ENCODE measurements around the gene BICDL2.

- no peak for TF ChIP-seq CTCF (IDR thresholded peaks at IDR 0.05)
- no peak for TF ChIP-seq POLR2A (IDR thresholded peaks at IDR 0.05; ENCODE audit: low read depth)
- no peak for TF ChIP-seq EP300 (IDR thresholded peaks at IDR 0.05)
- TF ChIP-seq POLR2AphosphoS5 (IDR thresholded peaks at IDR 0.05), result no peak
Measured at GRCh38 chr16:2996298-2996697, 40.4 kb downstream of the BICDL2 start.

Measured in esophagus muscularis mucosa (tissue), 4 donors.